ENCODE measurements around the gene RUNX3.

Gene RUNX3

GRCh38 chr1:24921938-24922662 is 8.0 kb downstream of the RUNX3 start:
- TF ChIP-seq CTCF (IDR thresholded peaks at IDR 0.05; ENCODE audit: low read depth, low read length, missing control alignments): no peak
- DNase-seq (ENCODE audit: low read depth): no peak
- in situ Hi-C loops (cut with HindIII; ENCODE audit: low sequenced_read_pairs): no loop called here
- H3K4me3 ChIP-seq (ENCODE audit: low read depth, low read length): no peak overlapping the region

DNA sequence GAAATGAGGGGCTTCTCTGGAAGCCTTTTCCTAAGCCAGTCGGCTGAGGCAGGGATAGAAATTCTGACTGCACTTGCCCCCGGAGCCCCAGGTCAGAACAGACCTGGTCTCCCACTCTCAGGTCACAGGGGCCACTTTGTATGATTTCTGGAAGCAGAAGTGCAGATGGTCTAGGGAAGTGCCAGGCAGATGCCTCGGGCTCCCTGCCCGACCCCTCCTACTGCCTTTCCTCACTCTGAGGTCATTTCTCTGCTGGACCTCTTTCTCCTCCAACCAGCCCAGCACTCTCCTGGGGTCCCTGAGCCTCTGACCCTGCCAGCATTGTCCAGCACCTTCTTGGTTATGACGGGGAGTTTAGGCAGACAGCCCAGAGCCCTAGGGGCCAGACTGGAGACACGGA is 8.7 kb downstream of the RUNX3 start:
- no peak for DNase-seq (ENCODE audit: low read depth)
- in situ Hi-C loops (cut with HindIII; ENCODE audit: low sequenced_read_pairs): no loop called here
- no peak overlapping the region for H3K4me3 ChIP-seq (ENCODE audit: low read depth, low read length)
- no peak for TF ChIP-seq CTCF (IDR thresholded peaks at IDR 0.05; ENCODE audit: low read depth, low read length, missing control alignments)

- in situ Hi-C loops (cut with HindIII; ENCODE audit: low sequenced_read_pairs): no loop called here
- H3K4me3 ChIP-seq (ENCODE audit: low read depth, low read length): no peak overlapping the region
- no peak for TF ChIP-seq CTCF (IDR thresholded peaks at IDR 0.05; ENCODE audit: low read depth, low read length, missing control alignments)
Observed at GRCh38 chr1:24920533-24920925, 9.5 kb downstream of the RUNX3 start.

GRCh38 chr1:24919791-24920532 is 10.1 kb downstream of the RUNX3 start:
- no peak overlapping the region for H3K4me3 ChIP-seq (ENCODE audit: low read depth, low read length)
- no peak for TF ChIP-seq CTCF (IDR thresholded peaks at IDR 0.05; ENCODE audit: low read depth, low read length, missing control alignments)
- in situ Hi-C loops (cut with HindIII; ENCODE audit: low sequenced_read_pairs): no loop called here
- DNase-seq (ENCODE audit: low read depth): no peak

More at GRCh38 chr1:24920533-24920925, 9.5 kb downstream of the RUNX3 start:
- no peak for DNase-seq (ENCODE audit: low read depth)

DNA sequence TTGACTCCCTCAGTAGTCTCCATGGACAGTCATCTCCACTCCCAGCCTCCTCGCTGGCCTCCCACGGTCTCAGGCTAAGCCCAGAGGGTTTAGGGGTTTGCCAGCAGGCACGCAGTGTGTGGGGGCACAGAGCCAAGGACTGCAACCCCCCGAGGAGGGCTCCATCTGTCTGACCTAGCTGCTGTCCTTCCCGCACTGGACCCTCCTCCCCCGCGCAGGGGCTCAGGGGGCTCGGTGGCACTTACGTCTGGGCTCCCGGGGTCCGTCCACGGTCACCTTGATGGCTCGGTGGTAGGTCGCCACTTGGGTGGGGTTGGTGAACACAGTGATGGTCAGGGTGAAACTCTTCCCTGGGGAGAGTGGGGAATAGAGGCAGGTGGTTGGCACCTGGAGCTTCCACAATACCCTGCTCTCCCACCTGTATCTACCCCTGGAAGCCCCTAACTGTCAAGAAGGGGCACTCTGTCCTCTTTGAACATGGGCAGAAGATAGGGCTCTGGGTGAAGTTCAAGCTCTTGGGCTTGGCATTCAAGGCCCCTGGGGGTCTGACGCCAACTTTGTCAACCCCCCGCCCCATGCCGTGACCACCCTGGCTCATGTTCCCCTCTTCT is 11.0 kb downstream of the RUNX3 start:
- in situ Hi-C loops (cut with HindIII; ENCODE audit: low sequenced_read_pairs): no loop called here
- H3K4me3 ChIP-seq (ENCODE audit: low read depth, low read length): no peak overlapping the region
- no peak for DNase-seq (ENCODE audit: low read depth)
- TF ChIP-seq CTCF (IDR thresholded peaks at IDR 0.05; ENCODE audit: low read depth, low read length, missing control alignments): no peak

GRCh38 chr1:24918370-24918769 is 11.7 kb downstream of the RUNX3 start:
- DNase-seq (ENCODE audit: low read depth): no peak
- H3K4me3 ChIP-seq (ENCODE audit: low read depth, low read length): no peak overlapping the region
- no peak for TF ChIP-seq CTCF (IDR thresholded peaks at IDR 0.05; ENCODE audit: low read depth, low read length, missing control alignments)
- in situ Hi-C loops (cut with HindIII; ENCODE audit: low sequenced_read_pairs): no loop called here

Data from astrocyte of the cerebellum (primary cell).